Vagina (tissue), 2 donors: Measurements from ENCODE around the gene NME4.

Source experiments
- POLR2A ChIP-seq, 2 donors: fragments of 450-650 bp; IDR thresholded peaks; one replicate each; pipeline ENCODE4 v1.6.1; 2017; ENCODE audit warnings: antibody characterized with exemption in 2 of 2, mild to moderate bottlenecking in 2 of 2, moderate library complexity in 2 of 2
- POLR2AphosphoS5 ChIP-seq, 2 donors: sonication (generic); formaldehyde crosslinking; IDR thresholded peaks; one replicate each; pipeline ENCODE4 v1.9.0; 2017; ENCODE audit warnings: antibody characterized with exemption in 2 of 2, mild to moderate bottlenecking in 2 of 2, low read depth in 1 of 2; ENCODE audit not compliant: insufficient read depth in 1 of 2
- TF ChIP-seq, protein P1 (sequence below), 3 experiments: fragments of 450-650 bp in 2 of 3; fragments of 200-600 bp in 1 of 3; sonication (generic) in 1 of 3; IDR thresholded peaks; one replicate each; pipeline ENCODE4 v1.5.1; 2017 to 2019; ENCODE audit warnings: antibody characterized with exemption in 3 of 3, mild to moderate bottlenecking in 2 of 3, moderate library complexity in 2 of 3

DNA sequence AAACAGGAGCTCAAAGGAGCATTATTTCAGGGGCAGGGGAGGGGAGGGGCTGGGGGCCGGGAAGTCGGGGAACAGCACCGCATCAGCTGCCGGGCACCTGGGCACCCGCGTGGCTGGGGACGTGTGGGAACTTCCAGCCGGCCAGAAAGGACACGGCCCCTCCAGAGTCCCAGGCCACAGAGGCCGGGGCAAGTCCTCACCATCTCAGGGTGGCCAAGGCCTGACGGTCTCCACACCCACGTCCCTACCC is 16.3 kb upstream of the NME4 start:
- TF ChIP-seq POLR2A (IDR thresholded peaks at IDR 0.05) (no peak), POLR2AphosphoS5 (IDR thresholded peaks at IDR 0.05; ENCODE audit: insufficient read depth in 1 of 2, low read depth in 1 of 2) (no peak)
- TF ChIP-seq, protein P1, sequence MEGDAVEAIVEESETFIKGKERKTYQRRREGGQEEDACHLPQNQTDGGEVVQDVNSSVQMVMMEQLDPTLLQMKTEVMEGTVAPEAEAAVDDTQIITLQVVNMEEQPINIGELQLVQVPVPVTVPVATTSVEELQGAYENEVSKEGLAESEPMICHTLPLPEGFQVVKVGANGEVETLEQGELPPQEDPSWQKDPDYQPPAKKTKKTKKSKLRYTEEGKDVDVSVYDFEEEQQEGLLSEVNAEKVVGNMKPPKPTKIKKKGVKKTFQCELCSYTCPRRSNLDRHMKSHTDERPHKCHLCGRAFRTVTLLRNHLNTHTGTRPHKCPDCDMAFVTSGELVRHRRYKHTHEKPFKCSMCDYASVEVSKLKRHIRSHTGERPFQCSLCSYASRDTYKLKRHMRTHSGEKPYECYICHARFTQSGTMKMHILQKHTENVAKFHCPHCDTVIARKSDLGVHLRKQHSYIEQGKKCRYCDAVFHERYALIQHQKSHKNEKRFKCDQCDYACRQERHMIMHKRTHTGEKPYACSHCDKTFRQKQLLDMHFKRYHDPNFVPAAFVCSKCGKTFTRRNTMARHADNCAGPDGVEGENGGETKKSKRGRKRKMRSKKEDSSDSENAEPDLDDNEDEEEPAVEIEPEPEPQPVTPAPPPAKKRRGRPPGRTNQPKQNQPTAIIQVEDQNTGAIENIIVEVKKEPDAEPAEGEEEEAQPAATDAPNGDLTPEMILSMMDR (IDR thresholded peaks at IDR 0.05), result no peak
